Measurements from ENCODE around the gene VSTM2B. TPM values are rescaled to one million over a fixed set of nuclear protein-coding genes. Genes with fewer than 3 reads are reported as not detected.

Gene VSTM2B
- polyA plus RNA-seq, 3 donors = 0.17 to 0.69 (median 0.29) TPM

- DNase-seq (ENCODE audit: low read depth in 3 of 3, low spot score in 2 of 3) = no peak
These were observed 37.8 kb downstream of the VSTM2B start for GRCh38 chr19:29563486-29564101.

- no peak for DNase-seq (ENCODE audit: low read depth in 3 of 3, low spot score in 2 of 3)
These were observed 38.8 kb downstream of the VSTM2B start for GRCh38 chr19:29564574-29565005.

- no peak for DNase-seq (ENCODE audit: low read depth in 3 of 3, low spot score in 2 of 3)
These were observed 39.4 kb downstream of the VSTM2B start for GRCh38 chr19:29565171-29565570.

GRCh38 chr19:29566496-29567054 lies 40.8 kb downstream of the VSTM2B start:
- no peak for DNase-seq (ENCODE audit: low read depth in 3 of 3, low spot score in 2 of 3)

- DNase-seq (ENCODE audit: low read depth in 3 of 3, low spot score in 2 of 3) = no peak
These were observed 41.6 kb downstream of the VSTM2B start for GRCh38 chr19:29567366-29567915.

GRCh38 chr19:29568036-29569025 lies 42.5 kb downstream of the VSTM2B start:
- no peak for DNase-seq (ENCODE audit: low read depth in 3 of 3, low spot score in 2 of 3)

- no peak for DNase-seq (ENCODE audit: low read depth in 3 of 3, low spot score in 2 of 3)
These were observed 43.5 kb downstream of the VSTM2B start for GRCh38 chr19:29569038-29569911.

- no peak for DNase-seq (ENCODE audit: low read depth in 3 of 3, low spot score in 2 of 3)
These were observed 45.4 kb downstream of the VSTM2B start for GRCh38 chr19:29571181-29571580.

- DNase-seq (ENCODE audit: low read depth in 3 of 3, low spot score in 2 of 3) = no peak
These were observed 47.7 kb downstream of the VSTM2B start for GRCh38 chr19:29573486-29573885.

GRCh38 chr19:29574510-29574909 lies 48.7 kb downstream of the VSTM2B start:
- no peak for DNase-seq (ENCODE audit: low read depth in 3 of 3, low spot score in 2 of 3)

- DNase-seq (ENCODE audit: low read depth in 3 of 3, low spot score in 2 of 3) = no peak
These were observed 50.3 kb downstream of the VSTM2B start for GRCh38 chr19:29576046-29576606.

GRCh38 chr19:29576761-29577648 lies 51.2 kb downstream of the VSTM2B start:
- DNase-seq (ENCODE audit: low read depth in 3 of 3, low spot score in 2 of 3) = no peak

GRCh38 chr19:29577649-29577963 lies 51.8 kb downstream of the VSTM2B start:
- no peak for DNase-seq (ENCODE audit: low read depth in 3 of 3, low spot score in 2 of 3)

- DNase-seq (ENCODE audit: low read depth in 3 of 3, low spot score in 2 of 3) = no peak
These were observed 52.6 kb downstream of the VSTM2B start for GRCh38 chr19:29578349-29578748.

GRCh38 chr19:29579308-29579910 lies 53.6 kb downstream of the VSTM2B start:
- no peak for DNase-seq (ENCODE audit: low read depth in 3 of 3, low spot score in 2 of 3)

GRCh38 chr19:29581398-29581797 lies 55.6 kb downstream of the VSTM2B start:
- DNase-seq (ENCODE audit: low read depth in 3 of 3, low spot score in 2 of 3) = no peak

GRCh38 chr19:29583196-29583999 lies 57.6 kb downstream of the VSTM2B start:
- DNase-seq (ENCODE audit: low read depth in 3 of 3, low spot score in 2 of 3) = no peak

- DNase-seq (ENCODE audit: low read depth in 3 of 3, low spot score in 2 of 3) = no peak
These were observed 60.6 kb downstream of the VSTM2B start for GRCh38 chr19:29586401-29586800.
